Measurements from ENCODE around the gene BST1. TPM values are rescaled to one million over a fixed set of nuclear protein-coding genes. Genes with fewer than 3 reads are reported as not detected.

The BST1 gene
- total and polyA plus RNA-seq, 10 of the 15 experiments (the other 5 are each of a cell fraction or from before 2014, with no cell fraction given), result 0.04 to 0.42 (median 0.11) TPM; not detected in 1

DNA sequence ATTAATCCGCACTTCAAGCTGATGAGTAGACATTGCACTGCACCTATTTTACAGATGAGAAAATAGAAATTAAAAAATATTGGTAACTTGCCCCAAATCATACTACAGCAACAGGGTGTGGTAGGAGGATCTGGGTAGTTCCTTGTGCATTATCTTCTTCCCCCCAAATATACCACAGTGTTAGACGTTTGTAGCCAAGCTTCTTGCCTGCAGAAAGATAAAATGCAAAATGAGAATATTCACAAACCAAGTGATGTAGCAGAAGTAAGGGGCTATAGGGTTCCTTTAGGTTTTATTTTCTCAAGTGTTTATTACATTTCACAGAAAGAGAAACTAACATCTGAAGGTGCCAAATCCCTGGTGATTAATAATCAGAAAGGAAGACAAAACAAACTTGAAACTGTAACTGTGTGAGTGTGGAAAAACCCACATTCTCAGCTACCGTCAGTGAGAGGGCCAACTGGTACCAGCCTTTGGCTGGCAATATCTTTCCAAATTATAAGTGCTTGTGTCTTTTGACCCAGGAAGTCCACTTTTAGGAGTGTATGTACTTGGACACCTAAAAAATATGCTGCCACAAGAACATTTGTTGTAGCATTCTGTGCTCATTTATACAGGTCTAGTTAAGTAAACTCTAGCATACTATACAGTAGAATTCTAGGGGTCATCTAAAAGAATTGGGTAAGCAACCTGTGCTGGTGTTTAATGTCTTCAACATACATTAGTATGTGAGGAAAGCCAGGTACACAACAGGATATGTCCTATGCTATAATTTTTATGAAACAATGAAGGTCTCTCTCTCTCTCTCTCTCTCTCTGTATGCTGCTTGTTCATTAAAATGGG lies 68.6 kb downstream of the BST1 start (continued):
- TF ChIP-seq, protein P1, sequence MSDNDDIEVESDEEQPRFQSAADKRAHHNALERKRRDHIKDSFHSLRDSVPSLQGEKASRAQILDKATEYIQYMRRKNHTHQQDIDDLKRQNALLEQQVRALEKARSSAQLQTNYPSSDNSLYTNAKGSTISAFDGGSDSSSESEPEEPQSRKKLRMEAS (IDR thresholded peaks at IDR 0.05; ENCODE audit: low read depth, low read length), result no peak
- peak; percentile 48; the same call in 1 of the 2 replicates for TF ChIP-seq JUND (IDR thresholded peaks at IDR 0.05; ENCODE audit: low read depth, low read length)
- peak; percentile 82 for TF ChIP-seq MEF2B (IDR thresholded peaks at IDR 0.05; ENCODE audit: partially characterized antibody, poor library complexity, severe bottlenecking)
- TF ChIP-seq JUNB (IDR thresholded peaks at IDR 0.05), result peak; percentile 73
- no peak for TF ChIP-seq NR2C2 (IDR thresholded peaks at IDR 0.05; ENCODE audit: borderline replicate concordance, control insufficient read depth, insufficient read length, low read depth)
- no peak for TF ChIP-seq SIN3A (IDR thresholded peaks at IDR 0.05; ENCODE audit: low read depth, low read length)
- TF ChIP-seq ZBED1 (IDR thresholded peaks at IDR 0.05; ENCODE audit: borderline replicate concordance), result no peak
- no peak for TF ChIP-seq RFX5 (IDR thresholded peaks at IDR 0.05; ENCODE audit: low read depth, low read length)
- TF ChIP-seq TCF7 (IDR thresholded peaks at IDR 0.05; ENCODE audit: borderline replicate concordance), result peak; percentile 22; the same call in 1 of the 2 replicates
- TF ChIP-seq FOS (IDR thresholded peaks at IDR 0.05; ENCODE audit: borderline replicate concordance, extremely low read depth, insufficient read length), result no peak
- TF ChIP-seq, protein P2, sequence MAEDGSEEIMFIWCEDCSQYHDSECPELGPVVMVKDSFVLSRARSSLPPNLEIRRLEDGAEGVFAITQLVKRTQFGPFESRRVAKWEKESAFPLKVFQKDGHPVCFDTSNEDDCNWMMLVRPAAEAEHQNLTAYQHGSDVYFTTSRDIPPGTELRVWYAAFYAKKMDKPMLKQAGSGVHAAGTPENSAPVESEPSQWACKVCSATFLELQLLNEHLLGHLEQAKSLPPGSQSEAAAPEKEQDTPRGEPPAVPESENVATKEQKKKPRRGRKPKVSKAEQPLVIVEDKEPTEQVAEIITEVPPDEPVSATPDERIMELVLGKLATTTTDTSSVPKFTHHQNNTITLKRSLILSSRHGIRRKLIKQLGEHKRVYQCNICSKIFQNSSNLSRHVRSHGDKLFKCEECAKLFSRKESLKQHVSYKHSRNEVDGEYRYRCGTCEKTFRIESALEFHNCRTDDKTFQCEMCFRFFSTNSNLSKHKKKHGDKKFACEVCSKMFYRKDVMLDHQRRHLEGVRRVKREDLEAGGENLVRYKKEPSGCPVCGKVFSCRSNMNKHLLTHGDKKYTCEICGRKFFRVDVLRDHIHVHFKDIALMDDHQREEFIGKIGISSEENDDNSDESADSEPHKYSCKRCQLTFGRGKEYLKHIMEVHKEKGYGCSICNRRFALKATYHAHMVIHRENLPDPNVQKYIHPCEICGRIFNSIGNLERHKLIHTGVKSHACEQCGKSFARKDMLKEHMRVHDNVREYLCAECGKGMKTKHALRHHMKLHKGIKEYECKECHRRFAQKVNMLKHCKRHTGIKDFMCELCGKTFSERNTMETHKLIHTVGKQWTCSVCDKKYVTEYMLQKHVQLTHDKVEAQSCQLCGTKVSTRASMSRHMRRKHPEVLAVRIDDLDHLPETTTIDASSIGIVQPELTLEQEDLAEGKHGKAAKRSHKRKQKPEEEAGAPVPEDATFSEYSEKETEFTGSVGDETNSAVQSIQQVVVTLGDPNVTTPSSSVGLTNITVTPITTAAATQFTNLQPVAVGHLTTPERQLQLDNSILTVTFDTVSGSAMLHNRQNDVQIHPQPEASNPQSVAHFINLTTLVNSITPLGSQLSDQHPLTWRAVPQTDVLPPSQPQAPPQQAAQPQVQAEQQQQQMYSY (CRISPR knock-in tag; IDR thresholded peaks at IDR 0.05), result no peak
- TF ChIP-seq ZNF217 (IDR thresholded peaks at IDR 0.05), result no peak
- no peak for TF ChIP-seq HDAC2 (IDR thresholded peaks at IDR 0.05)
- TF ChIP-seq, protein P3, sequence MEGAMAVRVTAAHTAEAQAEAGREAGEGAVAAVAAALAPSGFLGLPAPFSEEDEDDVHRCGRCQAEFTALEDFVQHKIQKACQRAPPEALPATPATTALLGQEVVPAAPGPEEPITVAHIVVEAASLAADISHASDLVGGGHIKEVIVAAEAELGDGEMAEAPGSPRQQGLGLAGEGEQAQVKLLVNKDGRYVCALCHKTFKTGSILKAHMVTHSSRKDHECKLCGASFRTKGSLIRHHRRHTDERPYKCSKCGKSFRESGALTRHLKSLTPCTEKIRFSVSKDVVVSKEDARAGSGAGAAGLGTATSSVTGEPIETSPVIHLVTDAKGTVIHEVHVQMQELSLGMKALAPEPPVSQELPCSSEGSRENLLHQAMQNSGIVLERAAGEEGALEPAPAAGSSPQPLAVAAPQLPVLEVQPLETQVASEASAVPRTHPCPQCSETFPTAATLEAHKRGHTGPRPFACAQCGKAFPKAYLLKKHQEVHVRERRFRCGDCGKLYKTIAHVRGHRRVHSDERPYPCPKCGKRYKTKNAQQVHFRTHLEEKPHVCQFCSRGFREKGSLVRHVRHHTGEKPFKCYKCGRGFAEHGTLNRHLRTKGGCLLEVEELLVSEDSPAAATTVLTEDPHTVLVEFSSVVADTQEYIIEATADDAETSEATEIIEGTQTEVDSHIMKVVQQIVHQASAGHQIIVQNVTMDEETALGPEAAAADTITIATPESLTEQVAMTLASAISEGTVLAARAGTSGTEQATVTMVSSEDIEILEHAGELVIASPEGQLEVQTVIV (IDR thresholded peaks at IDR 0.05; ENCODE audit: borderline replicate concordance, partially characterized antibody), result no peak
- TF ChIP-seq BCL11A (IDR thresholded peaks at IDR 0.05; ENCODE audit: low read depth, low read length), result 0 out of 2 replicates have a peak, but pooled peaks have one; percentile 18
- peak; percentile 77 for TF ChIP-seq DPF2 (IDR thresholded peaks at IDR 0.05)
- peak; percentile 60; the same call in 1 of the 2 replicates for TF ChIP-seq IRF4 (IDR thresholded peaks at IDR 0.05; ENCODE audit: low read depth, low read length)
- no peak for TF ChIP-seq ZSCAN29 (IDR thresholded peaks at IDR 0.05)
- TF ChIP-seq ZNF207 (IDR thresholded peaks at IDR 0.05; ENCODE audit: borderline replicate concordance), result no peak
- TF ChIP-seq MYC (IDR thresholded peaks at IDR 0.05; ENCODE audit: insufficient read depth, insufficient read length, insufficient replicate concordance, low read length, severe bottlenecking), result no peak
- no peak for TF ChIP-seq MEF2A (IDR thresholded peaks at IDR 0.05; ENCODE audit: insufficient read depth, low read depth, low read length)
- no peak for TF ChIP-seq TCF12 (IDR thresholded peaks at IDR 0.05; ENCODE audit: low read depth, low read length)
- no peak for TF ChIP-seq SUZ12 (IDR thresholded peaks at IDR 0.05; ENCODE audit: unreplicated experiment)
- TF ChIP-seq NR2C1 (IDR thresholded peaks at IDR 0.05), result no peak
- TF ChIP-seq TCF3 (IDR thresholded peaks at IDR 0.05; ENCODE audit: borderline replicate concordance, insufficient read depth, low read depth, low read length), result no peak
